Subcutaneous adipose tissue (tissue), 4 donors: ENCODE results near the gene CSRP1. TPM values are rescaled to one million over a fixed set of nuclear protein-coding genes. Genes with fewer than 3 reads are reported as not detected.

Experiments
- CTCF ChIP-seq: fragments of 450-650 bp; IDR thresholded peaks from one replicate; pipeline ENCODE4 v1.5.1; 2016; ENCODE audit warnings: low read depth, mild to moderate bottlenecking, control low read depth, antibody characterized with exemption, moderate library complexity
- total RNA-seq, 4 donors: library from RNA; depleted of rRNA; stranded (reverse); fragments of >200 nt; gene quantifications; one replicate each; pipeline ENCODE4 v1.1.0, GENCODE V29; 2016

The CSRP1 gene
- total RNA-seq, 4 donors from 2014 or later = 82.0 to 242 (median 155) TPM

- no peak for TF ChIP-seq CTCF
These were observed 8.3 kb downstream of the CSRP1 start for GRCh38 chr1:201498621-201499020.

- TF ChIP-seq CTCF = no peak
These were observed 8.9 kb downstream of the CSRP1 start for GRCh38 chr1:201497935-201498509.

- no peak for TF ChIP-seq CTCF
These were observed 10.6 kb downstream of the CSRP1 start for GRCh38 chr1:201496296-201496690.

- TF ChIP-seq CTCF = no peak
These were observed 11.2 kb downstream of the CSRP1 start for GRCh38 chr1:201495551-201496295.

GRCh38 chr1:201493757-201494617, 12.9 kb downstream of the CSRP1 start:
- TF ChIP-seq CTCF = no peak

- TF ChIP-seq CTCF = no peak
These were observed 14.9 kb downstream of the CSRP1 start for GRCh38 chr1:201491896-201492511.

- TF ChIP-seq CTCF = no peak
These were observed 16.2 kb downstream of the CSRP1 start for GRCh38 chr1:201490708-201491131.
